Hematopoietic multipotent progenitor cell (in vitro differentiated cells): ENCODE measurements around the gene ZP4. TPM values are rescaled to one million over a fixed set of nuclear protein-coding genes. Genes with fewer than 3 reads are reported as not detected.

Experiments used
- DNase-seq, 3 donors: peaks; one replicate each; pipeline ENCODE4 v3.0.0-alpha.2; 2011 to 2015; ENCODE audit warnings: low read depth in 2 of 3, low spot score in 2 of 3
- total RNA-seq: library from RNA; depleted of rRNA; stranded (reverse); fragments of >200 nt; gene quantifications from one replicate; pipeline ENCODE4 v1.2.3, GENCODE V29; 2012

Gene ZP4, protein sequence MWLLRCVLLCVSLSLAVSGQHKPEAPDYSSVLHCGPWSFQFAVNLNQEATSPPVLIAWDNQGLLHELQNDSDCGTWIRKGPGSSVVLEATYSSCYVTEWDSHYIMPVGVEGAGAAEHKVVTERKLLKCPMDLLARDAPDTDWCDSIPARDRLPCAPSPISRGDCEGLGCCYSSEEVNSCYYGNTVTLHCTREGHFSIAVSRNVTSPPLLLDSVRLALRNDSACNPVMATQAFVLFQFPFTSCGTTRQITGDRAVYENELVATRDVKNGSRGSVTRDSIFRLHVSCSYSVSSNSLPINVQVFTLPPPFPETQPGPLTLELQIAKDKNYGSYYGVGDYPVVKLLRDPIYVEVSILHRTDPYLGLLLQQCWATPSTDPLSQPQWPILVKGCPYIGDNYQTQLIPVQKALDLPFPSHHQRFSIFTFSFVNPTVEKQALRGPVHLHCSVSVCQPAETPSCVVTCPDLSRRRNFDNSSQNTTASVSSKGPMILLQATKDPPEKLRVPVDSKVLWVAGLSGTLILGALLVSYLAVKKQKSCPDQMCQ
- total RNA-seq, result not detected

GRCh38 chr1:237890822-237891221 lies at the start of gene ZP4:
TSS of gene ZP4 (minus strand) at chr1:237890922. CDS start at chr1:237890635, 287 bp downstream.
- no peak for DNase-seq

DNA sequence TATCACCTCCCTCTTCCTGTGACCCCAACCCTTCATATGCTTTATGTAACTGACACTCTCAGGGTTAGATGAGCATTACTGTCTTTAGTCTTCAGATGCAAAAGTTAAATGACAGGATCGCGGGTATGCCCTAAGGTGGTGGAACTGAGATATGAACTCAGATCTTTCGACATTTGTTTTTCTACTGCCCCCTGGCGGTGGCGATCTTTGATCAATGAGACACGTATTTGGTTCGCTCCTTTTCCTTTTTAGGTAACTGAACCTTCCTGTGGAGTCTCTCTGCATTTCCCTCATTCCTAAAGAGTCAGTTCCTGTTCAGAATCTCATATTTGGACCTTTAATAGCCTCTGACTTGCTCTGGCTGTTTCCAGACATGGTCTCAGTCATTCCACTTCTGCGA lies 47.8 kb upstream of the ZP4 start:
- no peak for DNase-seq

DNA sequence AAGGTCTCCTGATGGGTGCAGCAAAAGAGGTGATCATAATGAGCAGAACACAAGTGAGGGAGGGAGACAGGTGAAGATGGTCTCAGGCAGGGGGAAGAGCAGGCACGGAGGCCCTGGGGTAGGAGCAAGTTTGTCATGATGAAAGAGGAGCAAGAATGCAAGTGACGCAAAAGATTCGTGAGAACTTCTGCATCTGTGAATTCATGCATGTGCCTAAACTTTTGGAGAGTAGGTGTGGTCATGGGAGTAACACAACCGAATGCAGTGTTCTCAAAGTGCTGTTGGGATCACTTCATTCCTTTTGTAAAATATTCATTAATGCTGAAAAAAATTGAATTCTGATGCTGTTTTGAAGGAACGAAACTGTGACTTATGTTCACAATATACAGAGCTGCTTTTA lies 47.3 kb upstream of the ZP4 start:
- no peak for DNase-seq

DNA sequence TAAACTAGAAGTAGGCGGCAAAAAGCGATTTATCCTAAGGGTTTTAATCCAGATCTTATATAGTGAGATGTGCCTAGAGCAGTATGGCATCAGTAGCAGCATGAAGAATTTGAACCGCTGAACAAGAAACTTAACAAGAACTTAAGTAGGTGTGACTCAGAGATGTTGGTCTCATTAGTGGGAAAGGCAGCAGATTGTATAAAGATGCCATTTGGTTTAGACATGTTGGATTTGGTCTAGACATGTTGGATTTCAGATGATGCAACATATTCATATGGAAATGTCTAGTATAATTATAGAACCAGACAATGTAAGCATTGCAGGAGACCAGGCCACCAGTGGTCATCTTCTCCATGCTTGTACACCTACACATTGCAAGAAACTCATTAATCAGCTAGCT lies 42.1 kb upstream of the ZP4 start:
- no peak for DNase-seq

DNA sequence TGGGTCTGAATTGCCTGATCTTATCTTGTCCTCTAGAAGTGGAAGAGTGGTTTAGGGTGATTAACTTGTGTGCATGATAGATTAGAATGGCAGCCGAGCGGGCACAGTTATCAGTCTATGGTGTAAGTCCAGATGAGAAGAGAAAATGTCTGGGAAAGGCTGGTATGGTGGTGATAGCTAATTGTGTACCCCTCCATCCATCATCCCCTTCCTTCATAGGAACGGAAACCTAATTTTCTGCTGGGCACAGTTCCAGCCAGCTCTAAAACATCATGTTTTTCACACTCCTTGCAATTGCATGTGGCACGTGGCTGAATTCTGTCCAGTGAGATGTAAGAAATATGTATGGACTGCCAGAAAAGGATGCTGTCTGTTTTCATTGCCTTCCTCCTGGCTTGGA lies 40.9 kb upstream of the ZP4 start:
- DNase-seq, result peak in 2 of 3 donors; percentile 50 to 84

DNA sequence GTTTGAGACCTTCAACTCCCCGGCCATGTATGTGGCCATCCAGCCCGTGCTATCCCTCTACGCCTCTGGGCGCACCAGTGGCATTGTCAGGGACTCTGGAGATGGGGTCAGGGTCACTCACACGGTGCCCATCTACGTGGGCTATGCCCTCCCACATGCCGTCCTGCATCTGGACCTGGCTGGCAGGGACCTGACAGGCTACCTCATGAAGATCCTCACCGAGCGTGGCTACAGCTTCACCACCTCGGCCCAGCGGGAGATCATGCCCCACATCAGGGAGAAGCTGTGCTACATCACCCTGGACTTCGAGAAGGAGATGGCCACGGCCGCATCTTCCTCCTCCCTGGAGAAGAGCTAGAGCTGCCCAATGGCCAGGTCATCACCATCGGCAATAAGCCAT lies 36.5 kb upstream of the ZP4 start:
- DNase-seq, result no peak

DNA sequence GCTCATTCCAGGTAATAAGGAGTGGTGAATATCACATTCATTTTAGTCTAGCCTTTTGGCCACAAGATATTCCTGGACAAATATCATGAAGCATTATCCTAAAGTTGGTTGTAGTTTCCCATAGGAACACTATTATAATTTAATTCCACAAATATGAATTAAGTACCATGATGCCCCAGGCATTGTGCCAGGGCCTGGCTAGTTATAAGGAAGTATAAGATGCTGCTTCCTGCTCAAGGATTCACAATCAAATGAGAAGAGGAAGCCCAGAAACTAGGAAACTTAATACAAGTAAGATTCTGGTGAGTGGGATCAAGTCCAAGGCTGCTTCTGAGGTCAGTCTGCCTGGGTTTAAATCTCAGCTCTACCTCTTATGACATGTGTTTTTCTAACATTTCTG lies 30.6 kb upstream of the ZP4 start:
- DNase-seq, result no peak

- DNase-seq, result no peak
Measured at GRCh38 chr1:237913345-237913744, 22.6 kb upstream of the ZP4 start.

- DNase-seq, result no peak
Measured at GRCh38 chr1:237911911-237912310, 21.2 kb upstream of the ZP4 start.

GRCh38 chr1:237910834-237911233 lies 20.1 kb upstream of the ZP4 start:
- no peak for DNase-seq

- DNase-seq, result no peak
Measured at GRCh38 chr1:237903961-237904360, 13.2 kb upstream of the ZP4 start.

- DNase-seq, result no peak
Measured at GRCh38 chr1:237902960-237903743, 12.4 kb upstream of the ZP4 start.

GRCh38 chr1:237901299-237901934 lies 10.7 kb upstream of the ZP4 start:
- peak in 2 of 3 donors; percentile 3 to 41 for DNase-seq

GRCh38 chr1:237895630-237896029 lies 4.9 kb upstream of the ZP4 start:
- DNase-seq, result no peak

GRCh38 chr1:237894131-237894530 lies 3.4 kb upstream of the ZP4 start:
- no peak for DNase-seq

GRCh38 chr1:237891979-237892378 lies 1.3 kb upstream of the ZP4 start:
- DNase-seq, result no peak

- DNase-seq, result no peak
Measured at GRCh38 chr1:237891266-237891665, 544 bp upstream of the ZP4 start.

DNA sequence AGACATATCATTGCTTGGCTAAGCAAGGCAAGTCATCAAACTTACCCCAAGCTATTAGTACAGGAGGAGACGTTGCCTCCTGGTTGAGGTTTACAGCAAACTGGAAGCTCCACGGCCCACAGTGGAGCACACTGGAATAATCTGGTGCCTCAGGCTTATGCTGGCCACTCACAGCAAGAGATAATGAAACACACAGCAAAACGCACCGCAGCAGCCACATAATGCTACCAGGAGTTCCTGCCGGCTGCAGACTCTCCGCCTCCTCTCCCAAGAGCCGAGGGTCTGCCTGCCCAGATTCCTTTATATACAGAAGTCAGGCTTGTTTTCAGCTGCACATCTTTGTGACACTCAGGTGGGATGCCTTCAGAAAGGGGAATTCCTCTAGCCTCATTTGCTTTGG lies 306 bp downstream of the ZP4 start:
- DNase-seq, result no peak

GRCh38 chr1:237888143-237888542 lies 2.6 kb downstream of the ZP4 start:
- no peak for DNase-seq

DNA sequence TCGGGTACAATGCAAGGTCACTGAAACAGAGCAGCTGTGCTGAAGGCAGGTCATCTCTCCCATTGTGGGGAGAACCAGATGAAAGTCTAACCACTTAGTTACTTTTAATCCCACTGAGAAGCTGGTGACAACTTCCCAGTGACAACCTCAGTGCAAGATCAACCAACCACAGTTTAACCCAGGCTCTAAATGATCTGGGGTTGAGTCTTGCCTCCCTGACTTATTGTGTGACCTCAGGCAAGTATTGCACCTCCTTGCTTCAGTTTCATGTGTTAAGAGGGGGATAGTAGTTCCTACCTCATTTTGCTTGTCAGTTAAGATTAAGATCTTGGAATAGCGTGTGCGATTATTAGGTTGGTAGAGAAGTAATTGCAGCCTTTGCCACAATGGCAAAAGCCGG lies 3.2 kb downstream of the ZP4 start:
- no peak for DNase-seq

- no peak for DNase-seq
Measured at GRCh38 chr1:237884237-237884636, 6.5 kb downstream of the ZP4 start.
